GM12878 (cell line): ENCODE measurements around the gene ANTXR1. TPM values are rescaled to one million over a fixed set of nuclear protein-coding genes. Genes with fewer than 3 reads are reported as not detected.

Experiments used
- ATAC-seq: fragments of 200-7000 bp; cut with Tn5 transposase; 3 replicates; pipeline ENCODE4 v1.9.1; 2020; ENCODE audit warnings: mild to moderate bottlenecking, moderate library complexity
- BruUV-seq: library from RNA; stranded (reverse); fragments of 400-500 nt; replicated peaks from 2 replicates; lab custom pipeline; 2021; lab: Mats Ljungman, UMichigan
- CTCF ChIA-PET: fragments of 300-600 bp; sonication (Branson Sonifier 250); formaldehyde crosslinking; extraction: SDS; loops from one replicate; lab custom pipeline; 2021; ENCODE audit warnings: inconsistent platforms; lab: Yijun Ruan, JAX
- POLR2A ChIA-PET: fragments of 350-600 bp; formaldehyde crosslinking; extraction: SDS; loops from one replicate; lab custom pipeline; 2021; ENCODE audit warnings: inconsistent platforms; lab: Charles Lee
- RAD21 ChIA-PET: fragments of 300-600 bp; sonication (Branson Sonifier 250); formaldehyde crosslinking; loops from one replicate; lab custom pipeline; 2023; ENCODE audit warnings: antibody characterized with exemption; ENCODE audit not compliant: unreplicated experiment; lab: Charles Lee
- SMC1A ChIA-PET: fragments of 300-600 bp; sonication (Branson Sonifier 250); formaldehyde crosslinking; loops from one replicate; lab custom pipeline; 2023; ENCODE audit not compliant: unreplicated experiment, uncharacterized antibody; lab: Charles Lee
- DNase-seq: peaks from one replicate; pipeline ENCODE4 v3.0.0-alpha.2; 2011; ENCODE audit warnings: low read depth, low spot score
- FAIRE-seq: peaks from 3 replicates; lab custom pipeline; 2011; peaks lifted over from hg19 to GRCh38; lab: Jason Lieb, UNC
- H2AFZ ChIP-seq: 2 replicates; pipeline ENCODE4 v1.6.0; 2011; ENCODE audit warnings: low read depth, low read length, control low read depth; ENCODE audit not compliant: control insufficient read depth
- H3K27ac ChIP-seq: 2 replicates; pipeline ENCODE4 v1.5.1; 2011; ENCODE audit warnings: control low read depth; ENCODE audit not compliant: control insufficient read depth, insufficient read depth
- H3K27me3 ChIP-seq, 2 experiments: replicated peaks in 1 of 2; 2 replicates each; pipeline versions ENCODE4 v1.6.0 to v1.6.1; 2011; ENCODE audit warnings: low read length in 1 of 2; ENCODE audit not compliant: control insufficient read depth in 2 of 2, insufficient read depth in 2 of 2
- H3K36me3 ChIP-seq, 2 experiments: 2 replicates each; pipeline ENCODE4 v1.5.1; 2011; ENCODE audit warnings: low read length in 1 of 2; ENCODE audit not compliant: control insufficient read depth in 2 of 2, insufficient read depth in 2 of 2
- H3K4me1 ChIP-seq: 2 replicates; pipeline ENCODE4 v1.6.1; 2011; ENCODE audit warnings: mild to moderate bottlenecking, low read length, moderate library complexity, mixed read lengths; ENCODE audit not compliant: control insufficient read depth, insufficient read depth
- H3K4me2 ChIP-seq: 2 replicates; pipeline ENCODE4 v1.6.0; 2011; ENCODE audit warnings: control low read depth; ENCODE audit not compliant: control insufficient read depth, insufficient read depth
- H3K4me3 ChIP-seq: fragments of 200-600 bp; sonication (generic); 2 replicates; pipeline ENCODE4 v1.5.1; 2016
- H3K79me2 ChIP-seq: 2 replicates; pipeline ENCODE4 v1.6.0; 2011; ENCODE audit warnings: low read length; ENCODE audit not compliant: control insufficient read depth, insufficient read depth
- H3K9ac ChIP-seq: 2 replicates; pipeline ENCODE4 v1.8.0; 2011; ENCODE audit warnings: low read length, control low read depth, mixed read lengths; ENCODE audit not compliant: control insufficient read depth, insufficient read depth
- H3K9me3 ChIP-seq: replicated peaks from 3 replicates; pipeline ENCODE4 v1.5.1; 2011; ENCODE audit warnings: mild to moderate bottlenecking, low read length; ENCODE audit not compliant: control insufficient read depth, insufficient read depth
- H4K20me1 ChIP-seq: 2 replicates; pipeline ENCODE4 v1.6.0; 2011; ENCODE audit not compliant: control insufficient read depth, insufficient read depth
- CBFB ChIP-seq: IDR thresholded peaks from 2 replicates; pipeline ENCODE4 v1.6.1; 2016; ENCODE audit warnings: antibody characterized with exemption, low read depth
- IKZF1 ChIP-seq: fragments of 450-650 bp; conservative IDR thresholded peaks from 2 replicates; pipeline ENCODE4 v1.6.1; 2017; ENCODE audit warnings: antibody characterized with exemption, mild to moderate bottlenecking
- NR2F1 ChIP-seq: fragments of 450-650 bp; conservative IDR thresholded peaks from 2 replicates; pipeline ENCODE4 v1.6.1; 2017; ENCODE audit warnings: mild to moderate bottlenecking
- WGBS: methylation state at CpG from one replicate; pipeline ENCODE4 v1.1.6; 2016; ENCODE audit warnings: low lambda C conversion rate; ENCODE audit not compliant: insufficient replicate concordance, insufficient coverage; ENCODE audit errors: missing lambda C conversion rate; 5-methylcytosine and 5-hydroxymethylcytosine counted together
- in situ Hi-C: fragments of 300-500 bp; cut with MboI; formaldehyde crosslinking; loops from 9 replicates; pipeline ENCODE4 v1.14.3; 2018; ENCODE audit warnings: mixed read lengths
- intact Hi-C: fragments of 100-400 bp; cut with micrococcal nuclease; formaldehyde crosslinking; loops from one replicate; pipeline ENCODE4 v1.14.2; 2022; ENCODE audit not compliant: unreplicated experiment
- polyA plus RNA-seq, 11 experiments: library from polyadenylated mRNA; depleted of rRNA in 4 of 11; unstranded in 6 of 11; stranded (reverse) in 5 of 11; fragments of >200 nt; fragmentation: Nextera tagmentation in 4 of 11; fragmentation: Illumina TruSeq in 1 of 11; extraction: Ambion mirVana in 4 of 11; extraction: Trizol in 1 of 11; gene quantifications; 1 replicate in 1 of 11; 2 replicates in 10 of 11; pipeline versions ENCODE4 v1.2.1 to v1.2.3, GENCODE V29; 2011 to 2016; ENCODE audit warnings: inconsistent platforms in 2 of 11, missing spikeins in 2 of 11, low read depth in 1 of 11
- total RNA-seq, 4 experiments: library from RNA; depleted of rRNA in 3 of 4; stranded (reverse); fragments of >200 nt in 3 of 4; fragmentation: Illumina TruSeq in 1 of 4; extraction: Trizol in 1 of 4; gene quantifications; 2 replicates each; pipeline versions ENCODE4 v1.2.1 to v1.2.3, GENCODE V29; 2013 to 2021

ANTXR1 gene
- total and polyA plus RNA-seq, 10 of the 15 experiments (the other 5 are each of a cell fraction or from before 2014, with no cell fraction given) = 0.09 to 0.26 TPM; not detected in 8

DNA sequence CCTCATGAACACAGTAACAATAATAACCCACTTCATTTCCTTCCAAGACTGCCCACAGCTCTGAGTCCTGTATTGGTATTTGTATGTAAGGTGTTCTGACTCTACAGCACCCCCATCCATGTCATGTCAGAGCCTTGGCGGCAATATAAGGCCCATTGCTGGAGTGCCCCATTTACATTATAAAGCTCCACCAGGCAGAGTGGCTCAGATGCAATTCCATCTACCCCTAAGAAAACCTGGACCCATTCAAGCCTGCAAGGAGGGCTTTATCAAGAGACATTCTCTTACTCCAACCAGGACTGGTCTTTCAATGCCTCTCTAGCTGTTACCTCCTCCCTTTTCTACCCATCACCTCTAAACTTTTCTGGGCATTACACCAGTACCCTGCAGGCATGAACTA, 101.6 kb downstream of the ANTXR1 start:
- WGBS = 29% methylated on average over 1 of the region's 1 CpG
- SMC1A ChIA-PET = interaction anchor here (1.6 kb wide), 1 partner anchor 10 kb away, joined by 5 read pairs; no protein-coding TSS in a partner anchor
- no peak for FAIRE-seq
- no peak overlapping the region for H2AFZ ChIP-seq
- TF ChIP-seq CBFB = no peak
- TF ChIP-seq, all 136 proteins: peak for 0
- in situ Hi-C loops = no loop called here
- H3K4me3 ChIP-seq = no peak overlapping the region
- no peak overlapping the region for H3K4me2 ChIP-seq
- no peak overlapping the region for H3K9ac ChIP-seq
- POLR2A ChIA-PET = no interaction called here
- intact Hi-C loops = no loop called here
- no peaks in the 10 kb centered on the region for H3K9me3 ChIP-seq
- H3K27me3 ChIP-seq = peaks cover 0 to 4% of the 10 kb centered on the region in 2 experiments; a peak in 3 of 4 replicates
- no peaks in the 10 kb centered on the region for H4K20me1 ChIP-seq
- no TSS peak for BruUV-seq
- no peaks in the 10 kb centered on the region for H3K79me2 ChIP-seq
- H3K4me1 ChIP-seq = no peaks in the 10 kb centered on the region
- no peaks in the 10 kb centered on the region for H3K36me3 ChIP-seq
- CTCF ChIA-PET = no interaction called here
- no peak for ATAC-seq
- no peak for DNase-seq
- RAD21 ChIA-PET = no interaction called here
- H3K27ac ChIP-seq = no peak overlapping the region

DNA sequence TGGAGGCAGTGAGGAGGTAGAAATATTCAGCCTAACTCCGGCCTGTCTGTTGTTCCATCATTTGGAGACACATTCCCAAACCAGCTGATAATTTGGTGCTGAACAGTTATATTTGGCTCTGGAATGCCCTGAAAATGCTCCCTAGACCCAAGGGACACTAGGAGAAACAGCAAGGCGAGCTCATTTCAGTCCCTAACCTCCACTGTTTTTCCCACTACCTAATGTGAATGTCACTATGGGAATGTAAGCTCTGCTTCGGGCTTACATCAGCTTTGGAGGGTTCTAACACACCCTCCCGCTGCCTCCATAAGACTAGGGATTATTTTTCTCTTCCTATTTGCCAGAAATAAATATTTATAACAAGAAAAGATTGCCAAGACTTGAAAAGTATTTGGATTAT, 103.5 kb downstream of the ANTXR1 start:
- RAD21 ChIA-PET = no interaction called here
- Histone ChIP-seq H3K9me3 (no peaks in the 10 kb centered on the region), H2AFZ (no peak overlapping the region), H3K27ac (no peak overlapping the region), H3K79me2 (no peaks in the 10 kb centered on the region), H3K36me3 (no peaks in the 10 kb centered on the region), H3K27me3 (peaks cover 0 to 4% of the 10 kb centered on the region in 2 experiments; a peak in 3 of 4 replicates), H3K4me2 (no peak overlapping the region), H4K20me1 (no peaks in the 10 kb centered on the region), H3K4me3 (no peak overlapping the region), H3K9ac (no peak overlapping the region), H3K4me1 (no peaks in the 10 kb centered on the region)
- TF ChIP-seq IKZF1 (no peak), NR2F1 (no peak)
- no TSS peak for BruUV-seq
- in situ Hi-C loops = no loop called here
- no peak for FAIRE-seq
- 2% methylated on average over 4 of the region's 4 CpGs for WGBS
- DNase-seq = no peak
- POLR2A ChIA-PET = no interaction called here
- CTCF ChIA-PET = no interaction called here
- intact Hi-C loops = no loop called here
- ATAC-seq = no peak
- SMC1A ChIA-PET = no interaction called here
